Activated CD4-positive, alpha-beta T cell treated with anti-CD3 and anti-CD28 coated beads for 48 hours (primary cell): Measurements from ENCODE around the gene WNT3.
"Not testable (repeated sequence)": the region's sequence is repeated elsewhere in the genome, so short reads cannot be mapped to it uniquely, and the experiment has no call there.

Source experiments
- DNase-seq: peaks from one replicate; pipeline ENCODE4 v3.0.0-alpha.2; 2020

WNT3 gene

GRCh38 chr17:46812624-46813318 is 5.7 kb downstream of the WNT3 start:
- no peak for DNase-seq

- DNase-seq: no peak
These were observed 6.4 kb downstream of the WNT3 start for GRCh38 chr17:46811978-46812583.

- DNase-seq: no peak
These were observed 7.7 kb downstream of the WNT3 start for GRCh38 chr17:46810837-46811236.

GRCh38 chr17:46809110-46809571 is 9.4 kb downstream of the WNT3 start:
- no peak for DNase-seq

- DNase-seq: no peak
These were observed 12.7 kb downstream of the WNT3 start for GRCh38 chr17:46805771-46806170.

GRCh38 chr17:46803544-46803943 is 14.9 kb downstream of the WNT3 start:
- no peak for DNase-seq

GRCh38 chr17:46802800-46803199 is 15.7 kb downstream of the WNT3 start:
- no peak for DNase-seq

- DNase-seq: no peak
These were observed 17.9 kb downstream of the WNT3 start for GRCh38 chr17:46800573-46800972.

- DNase-seq: no peak
These were observed 21.4 kb downstream of the WNT3 start for GRCh38 chr17:46796956-46797530.

- DNase-seq: no peak
These were observed 22.0 kb downstream of the WNT3 start for GRCh38 chr17:46796524-46796923.

GRCh38 chr17:46796084-46796483 is 22.4 kb downstream of the WNT3 start:
- DNase-seq: no peak

- no peak for DNase-seq
These were observed 23.0 kb downstream of the WNT3 start for GRCh38 chr17:46795379-46795952.

- DNase-seq: no peak
These were observed 24.2 kb downstream of the WNT3 start for GRCh38 chr17:46794318-46794717.

- no peak for DNase-seq
These were observed 25.0 kb downstream of the WNT3 start for GRCh38 chr17:46793541-46793940.

GRCh38 chr17:46793023-46793422 is 25.5 kb downstream of the WNT3 start:
- not testable (repeated sequence) for DNase-seq

- no peak for DNase-seq
These were observed 26.4 kb downstream of the WNT3 start for GRCh38 chr17:46792071-46792470.

- no peak for DNase-seq
These were observed 27.0 kb downstream of the WNT3 start for GRCh38 chr17:46791531-46791930.

GRCh38 chr17:46790216-46790615 is 28.3 kb downstream of the WNT3 start:
- DNase-seq: no peak

- no peak for DNase-seq
These were observed 28.9 kb downstream of the WNT3 start for GRCh38 chr17:46789610-46790009.

GRCh38 chr17:46788796-46789195 is 29.7 kb downstream of the WNT3 start:
- DNase-seq: no peak

GRCh38 chr17:46788300-46788699 is 30.2 kb downstream of the WNT3 start:
- DNase-seq: no peak

GRCh38 chr17:46787478-46787877 is 31.0 kb downstream of the WNT3 start:
- no peak for DNase-seq

GRCh38 chr17:46785696-46786095 is 32.8 kb downstream of the WNT3 start:
- DNase-seq: no peak

GRCh38 chr17:46783031-46783593 is 35.4 kb downstream of the WNT3 start:
- no peak for DNase-seq
